Endothelial cell (in vitro differentiated cells): Measurements from ENCODE around the gene BMS1. TPM values are rescaled to one million over a fixed set of nuclear protein-coding genes. Genes with fewer than 3 reads are reported as not detected.
"Not testable (repeated sequence)": the region's sequence is repeated elsewhere in the genome, so short reads cannot be mapped to it uniquely, and the experiment has no call there.

Experiments used
- DNase-seq: peaks from one replicate; pipeline ENCODE4 v3.0.0; 2021; ENCODE audit warnings: low spot score
- H3K27ac Mint-ChIP-seq: one replicate; pipeline ENCODE4 v1.8.0; 2021; ENCODE audit warnings: mixed read lengths, inconsistent platforms; ENCODE audit not compliant: unreplicated experiment
- H3K27me3 Mint-ChIP-seq: one replicate; pipeline ENCODE4 v1.8.0; 2021; ENCODE audit warnings: mild to moderate bottlenecking, moderate library complexity, mixed read lengths, inconsistent platforms; ENCODE audit not compliant: unreplicated experiment
- H3K36me3 Mint-ChIP-seq: one replicate; pipeline ENCODE4 v1.8.0; 2021; ENCODE audit warnings: mild to moderate bottlenecking, low read depth, mixed read lengths, inconsistent platforms; ENCODE audit not compliant: unreplicated experiment
- H3K4me1 Mint-ChIP-seq: one replicate; pipeline ENCODE4 v1.8.0; 2021; ENCODE audit warnings: mild to moderate bottlenecking, mixed read lengths, inconsistent platforms; ENCODE audit not compliant: unreplicated experiment
- H3K4me3 Mint-ChIP-seq: one replicate; pipeline ENCODE4 v1.8.0; 2021; ENCODE audit warnings: mild to moderate bottlenecking, mixed read lengths, inconsistent platforms; ENCODE audit not compliant: unreplicated experiment
- H3K9me3 Mint-ChIP-seq: one replicate; pipeline ENCODE4 v1.8.0; 2021; ENCODE audit warnings: mixed read lengths, inconsistent platforms; ENCODE audit not compliant: unreplicated experiment
- long read RNA-seq: library from polyadenylated mRNA; unstranded; transcript quantifications from one replicate; pipeline ENCODE4 v2.0.0, GENCODE V29; 2020; ENCODE audit not compliant: unreplicated experiment
- total RNA-seq: library from RNA; stranded (reverse); fragmentation: NEBNext Ultra II Directional; extraction: Animal tissue kit (Norgen Biotek cat#: 25700); gene quantifications from one replicate; pipeline ENCODE4 v1.2.1, GENCODE V29; 2021; ENCODE audit not compliant: unreplicated experiment
- TF ChIP-seq, protein P1 (sequence below): fragments of 200-600 bp; sonication (generic); IDR thresholded peaks from one replicate; pipeline ENCODE4 v1.5.0; 2021; ENCODE audit warnings: antibody characterized with exemption; ENCODE audit not compliant: unreplicated experiment

The BMS1 gene, protein sequence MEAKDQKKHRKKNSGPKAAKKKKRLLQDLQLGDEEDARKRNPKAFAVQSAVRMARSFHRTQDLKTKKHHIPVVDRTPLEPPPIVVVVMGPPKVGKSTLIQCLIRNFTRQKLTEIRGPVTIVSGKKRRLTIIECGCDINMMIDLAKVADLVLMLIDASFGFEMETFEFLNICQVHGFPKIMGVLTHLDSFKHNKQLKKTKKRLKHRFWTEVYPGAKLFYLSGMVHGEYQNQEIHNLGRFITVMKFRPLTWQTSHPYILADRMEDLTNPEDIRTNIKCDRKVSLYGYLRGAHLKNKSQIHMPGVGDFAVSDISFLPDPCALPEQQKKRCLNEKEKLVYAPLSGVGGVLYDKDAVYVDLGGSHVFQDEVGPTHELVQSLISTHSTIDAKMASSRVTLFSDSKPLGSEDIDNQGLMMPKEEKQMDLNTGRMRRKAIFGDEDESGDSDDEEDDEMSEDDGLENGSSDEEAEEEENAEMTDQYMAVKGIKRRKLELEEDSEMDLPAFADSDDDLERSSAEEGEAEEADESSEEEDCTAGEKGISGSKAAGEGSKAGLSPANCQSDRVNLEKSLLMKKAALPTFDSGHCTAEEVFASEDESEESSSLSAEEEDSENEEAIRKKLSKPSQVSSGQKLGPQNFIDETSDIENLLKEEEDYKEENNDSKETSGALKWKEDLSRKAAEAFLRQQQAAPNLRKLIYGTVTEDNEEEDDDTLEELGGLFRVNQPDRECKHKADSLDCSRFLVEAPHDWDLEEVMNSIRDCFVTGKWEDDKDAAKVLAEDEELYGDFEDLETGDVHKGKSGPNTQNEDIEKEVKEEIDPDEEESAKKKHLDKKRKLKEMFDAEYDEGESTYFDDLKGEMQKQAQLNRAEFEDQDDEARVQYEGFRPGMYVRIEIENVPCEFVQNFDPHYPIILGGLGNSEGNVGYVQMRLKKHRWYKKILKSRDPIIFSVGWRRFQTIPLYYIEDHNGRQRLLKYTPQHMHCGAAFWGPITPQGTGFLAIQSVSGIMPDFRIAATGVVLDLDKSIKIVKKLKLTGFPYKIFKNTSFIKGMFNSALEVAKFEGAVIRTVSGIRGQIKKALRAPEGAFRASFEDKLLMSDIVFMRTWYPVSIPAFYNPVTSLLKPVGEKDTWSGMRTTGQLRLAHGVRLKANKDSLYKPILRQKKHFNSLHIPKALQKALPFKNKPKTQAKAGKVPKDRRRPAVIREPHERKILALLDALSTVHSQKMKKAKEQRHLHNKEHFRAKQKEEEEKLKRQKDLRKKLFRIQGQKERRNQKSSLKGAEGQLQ
- 22.4 TPM for total RNA-seq
- long read RNA-seq, full-length matches to known transcripts: 4 of 36 reads
- long read RNA-seq, partial matches to known transcripts: 28 of 36 reads
- long read RNA-seq, other reads (novel, unspliced or antisense): 4 of 36 reads

DNA sequence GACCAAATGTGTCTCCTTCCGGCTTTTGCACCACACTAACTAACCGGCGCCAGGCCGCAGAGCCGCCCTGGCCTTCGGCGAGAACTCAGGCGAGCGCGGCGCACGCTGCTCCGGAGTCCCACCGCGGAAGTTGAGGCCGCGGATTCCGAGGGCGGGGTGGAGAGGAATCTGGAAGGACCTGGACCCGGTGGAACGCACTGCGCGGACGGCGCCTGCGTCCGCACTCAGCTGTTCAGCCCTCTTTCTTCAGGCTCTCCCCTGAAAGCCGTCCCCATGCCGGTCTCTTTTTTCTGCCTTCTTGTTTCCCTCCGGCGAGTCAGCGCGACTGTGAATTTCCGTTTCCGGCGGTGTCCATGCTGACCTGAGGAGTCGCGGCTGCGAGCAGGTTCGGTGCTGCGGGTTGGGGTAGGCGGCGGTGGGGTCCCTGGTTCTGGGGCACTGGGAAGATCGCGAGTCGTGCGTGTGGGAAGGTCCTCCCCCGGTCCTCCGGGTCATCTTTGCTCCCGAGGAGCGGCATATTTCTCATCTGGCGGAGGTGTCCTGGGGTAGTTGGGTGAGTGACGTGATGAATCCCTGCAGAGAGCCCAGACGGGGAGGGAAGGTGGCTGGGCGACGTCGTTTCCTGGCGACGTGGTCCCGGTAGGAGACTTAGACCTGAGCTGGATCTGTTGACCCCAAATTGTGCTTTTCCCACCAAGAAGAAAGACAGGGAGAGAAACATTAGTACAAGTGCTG is at the start of gene BMS1:
Gene BMS1 (plus strand): TSS at position 350 of the 735 bp plus-strand sequence. CDS start 1,600 bp downstream, outside the sequence.
- peaks cover 21% of the 10 kb centered on the region for H3K36me3 Mint-ChIP-seq
- H3K9me3 Mint-ChIP-seq: peaks cover 3% of the 10 kb centered on the region
- peak; percentile 83 for DNase-seq
- peak within 1 kb of the TSS; percentile 99 for H3K4me3 Mint-ChIP-seq
- TF ChIP-seq, protein P1, sequence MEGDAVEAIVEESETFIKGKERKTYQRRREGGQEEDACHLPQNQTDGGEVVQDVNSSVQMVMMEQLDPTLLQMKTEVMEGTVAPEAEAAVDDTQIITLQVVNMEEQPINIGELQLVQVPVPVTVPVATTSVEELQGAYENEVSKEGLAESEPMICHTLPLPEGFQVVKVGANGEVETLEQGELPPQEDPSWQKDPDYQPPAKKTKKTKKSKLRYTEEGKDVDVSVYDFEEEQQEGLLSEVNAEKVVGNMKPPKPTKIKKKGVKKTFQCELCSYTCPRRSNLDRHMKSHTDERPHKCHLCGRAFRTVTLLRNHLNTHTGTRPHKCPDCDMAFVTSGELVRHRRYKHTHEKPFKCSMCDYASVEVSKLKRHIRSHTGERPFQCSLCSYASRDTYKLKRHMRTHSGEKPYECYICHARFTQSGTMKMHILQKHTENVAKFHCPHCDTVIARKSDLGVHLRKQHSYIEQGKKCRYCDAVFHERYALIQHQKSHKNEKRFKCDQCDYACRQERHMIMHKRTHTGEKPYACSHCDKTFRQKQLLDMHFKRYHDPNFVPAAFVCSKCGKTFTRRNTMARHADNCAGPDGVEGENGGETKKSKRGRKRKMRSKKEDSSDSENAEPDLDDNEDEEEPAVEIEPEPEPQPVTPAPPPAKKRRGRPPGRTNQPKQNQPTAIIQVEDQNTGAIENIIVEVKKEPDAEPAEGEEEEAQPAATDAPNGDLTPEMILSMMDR: no peak
- peaks cover 19% of the 10 kb centered on the region for H3K27me3 Mint-ChIP-seq
- H3K4me1 Mint-ChIP-seq: peaks cover 9% of the 10 kb centered on the region
- H3K27ac Mint-ChIP-seq: peak within 1 kb of the TSS; percentile 99

GRCh38 chr10:42734536-42734935 is 48.1 kb upstream of the BMS1 start:
- peaks cover 6% of the 10 kb centered on the region for H3K27me3 Mint-ChIP-seq
- H3K4me3 Mint-ChIP-seq: no peak overlapping the region
- H3K27ac Mint-ChIP-seq: no peak overlapping the region
- DNase-seq: no peak
- TF ChIP-seq, protein P1: no peak
- H3K4me1 Mint-ChIP-seq: no peaks in the 10 kb centered on the region
- peaks cover 4% of the 10 kb centered on the region for H3K36me3 Mint-ChIP-seq
- peaks cover 7% of the 10 kb centered on the region for H3K9me3 Mint-ChIP-seq

DNA sequence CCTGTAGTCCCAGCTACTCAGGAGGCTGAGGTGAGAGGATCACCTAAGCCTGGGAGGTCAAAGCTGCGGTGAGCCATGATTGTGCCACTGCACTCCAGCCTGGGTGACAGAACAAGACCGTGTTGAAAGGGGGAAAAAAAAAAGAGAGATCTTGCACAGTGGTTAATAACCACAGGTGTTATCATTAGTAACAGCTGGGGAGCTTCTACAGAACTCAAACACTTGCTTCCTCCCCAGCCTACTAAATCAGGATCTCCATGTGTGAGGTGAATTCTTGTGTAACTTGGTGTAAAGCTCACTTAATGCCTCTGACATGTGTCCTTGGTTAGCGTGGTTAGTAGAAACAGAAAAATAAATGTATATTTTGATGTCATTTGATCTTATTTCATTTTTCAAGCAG is 43.9 kb upstream of the BMS1 start:
- DNase-seq: no peak
- Mint-ChIP-seq H3K4me3 (no peak overlapping the region), H3K27ac (no peak overlapping the region), H3K27me3 (no peaks in the 10 kb centered on the region), H3K9me3 (peaks cover 12% of the 10 kb centered on the region), H3K4me1 (no peaks in the 10 kb centered on the region), H3K36me3 (peaks cover 5% of the 10 kb centered on the region)
- TF ChIP-seq, protein P1: no peak

GRCh38 chr10:42741536-42741935 is 41.1 kb upstream of the BMS1 start:
- not testable (repeated sequence) for H3K27ac Mint-ChIP-seq, DNase-seq, H3K36me3 Mint-ChIP-seq, H3K4me3 Mint-ChIP-seq, H3K27me3 Mint-ChIP-seq, H3K4me1 Mint-ChIP-seq
- peaks cover 12% of the 10 kb centered on the region for H3K9me3 Mint-ChIP-seq
